ENCODE results near the gene KANSL1L. TPM values are rescaled to one million over a fixed set of nuclear protein-coding genes. Genes with fewer than 3 reads are reported as not detected.

Gene KANSL1L
- polyA plus RNA-seq, 1 donor (not counting 4 experiments of a cell fraction or from before 2014, with no cell fraction given) = 4.7 TPM

DNA sequence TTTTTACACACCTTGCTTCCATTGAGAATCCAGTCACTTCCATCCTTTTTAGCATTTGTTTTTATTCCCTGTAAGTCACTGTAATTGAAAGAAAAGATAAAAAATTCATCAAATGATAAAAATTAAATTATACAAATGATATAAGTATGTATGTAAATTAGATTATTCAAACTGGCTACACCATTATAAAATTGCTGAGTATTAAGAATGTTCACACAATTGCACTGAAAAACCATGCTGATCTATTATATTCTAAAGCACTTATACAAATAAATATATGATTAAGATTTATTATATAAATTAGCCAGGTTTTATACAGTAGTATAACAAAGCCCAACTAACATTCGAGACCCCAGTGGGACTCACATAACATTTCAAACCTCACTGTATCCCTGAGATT lies 39.0 kb upstream of the KANSL1L start:
- no peaks in the 10 kb centered on the region for H3K4me1 ChIP-seq (ENCODE audit: control insufficient read depth, extremely low read depth, insufficient read depth, low read length)
- no peak overlapping the region for H3K4me3 ChIP-seq (ENCODE audit: control insufficient read depth in 2 of 3, extremely low read depth in 1 of 3, insufficient read depth in 2 of 3, low read depth in 1 of 3, low read length in 3 of 3)
- H3K9ac ChIP-seq (ENCODE audit: control insufficient read depth, extremely low read depth, insufficient read depth, low read length) = no peak overlapping the region
- no peaks in the 10 kb centered on the region for H3K9me3 ChIP-seq (ENCODE audit: control insufficient read depth, low read depth, low read length)
- H2AFZ ChIP-seq (ENCODE audit: control insufficient read depth, low read length) = no peak overlapping the region
- H3K36me3 ChIP-seq (ENCODE audit: control insufficient read depth in 2 of 2, extremely low read depth in 1 of 2, insufficient read depth in 2 of 2, low read length in 2 of 2) = no peaks in the 10 kb centered on the region
- no peaks in the 10 kb centered on the region for H4K20me1 ChIP-seq (ENCODE audit: control insufficient read depth, extremely low read depth, insufficient read depth, low read length)
- DNase-seq (ENCODE audit: low read depth, low spot score) (no peak), FAIRE-seq (no peak)
- no peaks in the 10 kb centered on the region for H3K27me3 ChIP-seq (ENCODE audit: control insufficient read depth, extremely low read depth, insufficient read depth, low read length)
- H3K27ac ChIP-seq (ENCODE audit: control insufficient read depth, insufficient read depth, low read length) = no peak overlapping the region
- H3K4me2 ChIP-seq (ENCODE audit: control insufficient read depth, extremely low read depth, insufficient read depth, low read depth, low read length) = no peak overlapping the region
- no peaks in the 10 kb centered on the region for H3K79me2 ChIP-seq (ENCODE audit: control insufficient read depth, insufficient read depth, low read length)
- dilution Hi-C loops (cut with MboI; ENCODE audit: extremely low pct_ligation_motif_present, low sequenced_read_pairs) = no loop called here
- TF ChIP-seq, protein P1, sequence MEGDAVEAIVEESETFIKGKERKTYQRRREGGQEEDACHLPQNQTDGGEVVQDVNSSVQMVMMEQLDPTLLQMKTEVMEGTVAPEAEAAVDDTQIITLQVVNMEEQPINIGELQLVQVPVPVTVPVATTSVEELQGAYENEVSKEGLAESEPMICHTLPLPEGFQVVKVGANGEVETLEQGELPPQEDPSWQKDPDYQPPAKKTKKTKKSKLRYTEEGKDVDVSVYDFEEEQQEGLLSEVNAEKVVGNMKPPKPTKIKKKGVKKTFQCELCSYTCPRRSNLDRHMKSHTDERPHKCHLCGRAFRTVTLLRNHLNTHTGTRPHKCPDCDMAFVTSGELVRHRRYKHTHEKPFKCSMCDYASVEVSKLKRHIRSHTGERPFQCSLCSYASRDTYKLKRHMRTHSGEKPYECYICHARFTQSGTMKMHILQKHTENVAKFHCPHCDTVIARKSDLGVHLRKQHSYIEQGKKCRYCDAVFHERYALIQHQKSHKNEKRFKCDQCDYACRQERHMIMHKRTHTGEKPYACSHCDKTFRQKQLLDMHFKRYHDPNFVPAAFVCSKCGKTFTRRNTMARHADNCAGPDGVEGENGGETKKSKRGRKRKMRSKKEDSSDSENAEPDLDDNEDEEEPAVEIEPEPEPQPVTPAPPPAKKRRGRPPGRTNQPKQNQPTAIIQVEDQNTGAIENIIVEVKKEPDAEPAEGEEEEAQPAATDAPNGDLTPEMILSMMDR (optimal IDR thresholded peaks at IDR 0.05 in 1 of 3, IDR thresholded peaks at IDR 0.05 in 1 of 3, conservative IDR thresholded peaks at IDR 0.05 in 1 of 3; ENCODE audit: extremely low read depth in 1 of 3, insufficient read depth in 2 of 3, low read length in 3 of 3) = no peak
- no peak for TF ChIP-seq EZH2 (IDR thresholded peaks at IDR 0.05; ENCODE audit: low read length)
- no peaks in the 10 kb centered on the region for H3K9me1 ChIP-seq (ENCODE audit: control insufficient read depth, extremely low read depth, insufficient read depth, low read length)

DNA sequence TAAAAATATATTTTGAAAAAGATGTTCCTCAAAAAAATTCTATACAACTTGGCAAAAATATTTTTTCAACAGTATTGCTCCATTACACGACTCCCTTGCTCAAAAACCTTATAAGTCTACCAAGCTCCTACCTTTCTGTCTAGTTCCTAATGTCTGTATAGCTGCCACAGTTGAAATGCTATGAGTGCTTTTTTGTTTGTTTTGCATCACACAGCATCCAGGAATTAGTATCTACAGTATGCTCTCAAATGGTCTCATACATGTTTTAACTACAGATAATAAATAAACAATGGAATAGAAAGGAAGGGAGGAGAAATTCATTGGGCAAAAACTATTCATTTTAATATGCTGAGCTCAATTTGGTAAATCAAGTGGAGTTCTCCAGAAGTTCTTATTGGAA lies 36.7 kb upstream of the KANSL1L start:
- DNase-seq (ENCODE audit: low read depth, low spot score) (no peak), FAIRE-seq (no peak)
- Histone ChIP-seq H3K9me3 (ENCODE audit: control insufficient read depth, low read depth, low read length) (no peaks in the 10 kb centered on the region), H2AFZ (ENCODE audit: control insufficient read depth, low read length) (no peak overlapping the region), H3K9me1 (ENCODE audit: control insufficient read depth, extremely low read depth, insufficient read depth, low read length) (no peaks in the 10 kb centered on the region), H3K4me3 (ENCODE audit: control insufficient read depth in 2 of 3, extremely low read depth in 1 of 3, insufficient read depth in 2 of 3, low read depth in 1 of 3, low read length in 3 of 3) (no peak overlapping the region), H3K36me3 (ENCODE audit: control insufficient read depth in 2 of 2, extremely low read depth in 1 of 2, insufficient read depth in 2 of 2, low read length in 2 of 2) (no peaks in the 10 kb centered on the region), H3K4me2 (ENCODE audit: control insufficient read depth, extremely low read depth, insufficient read depth, low read depth, low read length) (no peak overlapping the region), H3K79me2 (ENCODE audit: control insufficient read depth, insufficient read depth, low read length) (no peaks in the 10 kb centered on the region), H3K9ac (ENCODE audit: control insufficient read depth, extremely low read depth, insufficient read depth, low read length) (no peak overlapping the region), H3K4me1 (ENCODE audit: control insufficient read depth, extremely low read depth, insufficient read depth, low read length) (no peaks in the 10 kb centered on the region), H4K20me1 (ENCODE audit: control insufficient read depth, extremely low read depth, insufficient read depth, low read length) (no peaks in the 10 kb centered on the region), H3K27ac (ENCODE audit: control insufficient read depth, insufficient read depth, low read length) (no peak overlapping the region), H3K27me3 (ENCODE audit: control insufficient read depth, extremely low read depth, insufficient read depth, low read length) (no peaks in the 10 kb centered on the region)
- dilution Hi-C loops (cut with MboI; ENCODE audit: extremely low pct_ligation_motif_present, low sequenced_read_pairs) = no loop called here
- TF ChIP-seq, protein P1 (optimal IDR thresholded peaks at IDR 0.05 in 1 of 3, IDR thresholded peaks at IDR 0.05 in 1 of 3, conservative IDR thresholded peaks at IDR 0.05 in 1 of 3; ENCODE audit: extremely low read depth in 1 of 3, insufficient read depth in 2 of 3, low read length in 3 of 3) = no peak
- TF ChIP-seq EZH2 (IDR thresholded peaks at IDR 0.05; ENCODE audit: low read length) = no peak

Measured in keratinocyte (primary cell).